PC-9 (cell line): ENCODE measurements around the gene TMEM150C.

Experiments used
- CTCF ChIP-seq: fragments of 200-600 bp; sonication (generic); conservative IDR thresholded peaks from 2 replicates; pipeline ENCODE4 v1.6.1; 2017; ENCODE audit warnings: mixed run types, antibody characterized with exemption, mild to moderate bottlenecking, moderate library complexity
- EZH2 ChIP-seq: fragments of 200-600 bp; sonication (generic); IDR thresholded peaks from 2 replicates; pipeline ENCODE4 v1.8.0; 2017; ENCODE audit warnings: antibody characterized with exemption, low read depth

DNA sequence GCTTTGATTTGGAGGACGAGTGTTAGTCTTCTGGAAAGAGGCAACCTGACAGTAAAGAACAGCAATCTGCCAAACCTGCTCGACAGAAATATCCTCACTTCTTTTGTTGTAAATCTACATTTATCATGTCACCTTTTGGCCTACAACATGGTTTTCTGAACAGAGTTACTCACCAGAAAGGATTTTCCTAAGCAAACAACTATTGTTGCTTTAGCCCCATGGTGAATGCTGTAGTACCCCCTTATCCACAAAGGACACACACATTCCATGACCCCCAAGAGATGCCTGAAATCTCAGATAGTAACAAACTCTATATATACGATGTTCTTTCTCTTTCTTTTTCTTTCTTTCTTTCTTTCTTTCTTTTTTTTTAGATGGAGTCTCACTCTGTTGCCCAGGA, 42.7 kb downstream of the TMEM150C start:
- TF ChIP-seq CTCF = no peak
- no peak for TF ChIP-seq EZH2
